GM19238 (cell line): ENCODE results near the gene DISP1.

Experiments
- DNase-seq: peaks from one replicate; pipeline ENCODE4 v3.0.0; 2011; ENCODE audit warnings: low spot score; ENCODE audit not compliant: insufficient read length

The DISP1 gene, protein sequence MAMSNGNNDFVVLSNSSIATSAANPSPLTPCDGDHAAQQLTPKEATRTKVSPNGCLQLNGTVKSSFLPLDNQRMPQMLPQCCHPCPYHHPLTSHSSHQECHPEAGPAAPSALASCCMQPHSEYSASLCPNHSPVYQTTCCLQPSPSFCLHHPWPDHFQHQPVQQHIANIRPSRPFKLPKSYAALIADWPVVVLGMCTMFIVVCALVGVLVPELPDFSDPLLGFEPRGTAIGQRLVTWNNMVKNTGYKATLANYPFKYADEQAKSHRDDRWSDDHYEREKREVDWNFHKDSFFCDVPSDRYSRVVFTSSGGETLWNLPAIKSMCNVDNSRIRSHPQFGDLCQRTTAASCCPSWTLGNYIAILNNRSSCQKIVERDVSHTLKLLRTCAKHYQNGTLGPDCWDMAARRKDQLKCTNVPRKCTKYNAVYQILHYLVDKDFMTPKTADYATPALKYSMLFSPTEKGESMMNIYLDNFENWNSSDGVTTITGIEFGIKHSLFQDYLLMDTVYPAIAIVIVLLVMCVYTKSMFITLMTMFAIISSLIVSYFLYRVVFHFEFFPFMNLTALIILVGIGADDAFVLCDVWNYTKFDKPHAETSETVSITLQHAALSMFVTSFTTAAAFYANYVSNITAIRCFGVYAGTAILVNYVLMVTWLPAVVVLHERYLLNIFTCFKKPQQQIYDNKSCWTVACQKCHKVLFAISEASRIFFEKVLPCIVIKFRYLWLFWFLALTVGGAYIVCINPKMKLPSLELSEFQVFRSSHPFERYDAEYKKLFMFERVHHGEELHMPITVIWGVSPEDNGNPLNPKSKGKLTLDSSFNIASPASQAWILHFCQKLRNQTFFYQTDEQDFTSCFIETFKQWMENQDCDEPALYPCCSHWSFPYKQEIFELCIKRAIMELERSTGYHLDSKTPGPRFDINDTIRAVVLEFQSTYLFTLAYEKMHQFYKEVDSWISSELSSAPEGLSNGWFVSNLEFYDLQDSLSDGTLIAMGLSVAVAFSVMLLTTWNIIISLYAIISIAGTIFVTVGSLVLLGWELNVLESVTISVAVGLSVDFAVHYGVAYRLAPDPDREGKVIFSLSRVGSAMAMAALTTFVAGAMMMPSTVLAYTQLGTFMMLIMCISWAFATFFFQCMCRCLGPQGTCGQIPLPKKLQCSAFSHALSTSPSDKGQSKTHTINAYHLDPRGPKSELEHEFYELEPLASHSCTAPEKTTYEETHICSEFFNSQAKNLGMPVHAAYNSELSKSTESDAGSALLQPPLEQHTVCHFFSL (N-terminal part only)

GRCh38 chr1:222814536-222815439 lies at the start of gene DISP1:
TSS of gene DISP1 (plus strand) at chr1:222815039. CDS start at chr1:222942824, 127,785 bp downstream.
- peak; percentile 73 for DNase-seq

- no peak for DNase-seq
Measured at GRCh38 chr1:222767152-222767571, 47.7 kb upstream of the DISP1 start.

DNA sequence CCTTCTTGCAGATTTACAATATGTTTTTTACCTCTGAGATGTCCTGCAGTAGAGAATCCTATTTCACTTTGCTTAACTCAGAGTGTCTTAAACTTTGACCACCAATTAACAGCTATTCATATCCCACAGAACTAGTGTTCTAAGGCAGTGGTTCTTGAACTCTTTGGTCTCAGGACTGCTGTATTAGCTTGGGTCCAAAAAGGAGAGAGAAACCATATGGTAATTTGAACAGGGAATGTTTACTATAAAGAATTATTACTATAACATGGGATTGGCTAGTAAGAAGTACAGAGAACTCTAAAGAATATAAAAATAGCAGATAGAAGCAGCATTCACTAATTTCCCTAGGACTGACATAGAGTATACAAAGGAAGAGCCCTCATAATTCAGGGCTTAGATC lies 46.2 kb upstream of the DISP1 start:
- DNase-seq, result no peak

DNA sequence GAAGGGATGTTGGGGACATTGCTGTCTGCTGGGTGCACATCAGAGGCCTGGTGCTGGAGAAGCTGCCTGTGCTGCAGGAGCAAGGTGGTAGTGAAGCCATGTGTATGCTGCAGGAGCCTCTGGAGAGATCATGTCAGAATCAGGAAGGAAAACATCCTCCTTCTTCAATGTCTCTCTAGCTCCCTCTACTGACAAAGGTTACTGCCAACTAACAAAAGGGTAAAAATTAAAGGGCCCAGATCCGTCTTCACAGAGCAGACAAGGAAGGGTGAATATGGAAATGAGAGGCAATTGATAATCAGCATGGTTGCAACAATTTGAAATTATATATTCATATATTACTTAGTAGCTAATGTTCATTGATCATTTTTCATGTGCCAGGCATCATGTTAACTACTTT lies 45.7 kb upstream of the DISP1 start:
- DNase-seq, result no peak

GRCh38 chr1:222769971-222770620 lies 44.7 kb upstream of the DISP1 start:
- DNase-seq, result no peak

- no peak for DNase-seq
Measured at GRCh38 chr1:222772996-222773379, 41.9 kb upstream of the DISP1 start.

GRCh38 chr1:222777463-222777862 lies 37.4 kb upstream of the DISP1 start:
- no peak for DNase-seq

GRCh38 chr1:222777977-222778376 lies 36.9 kb upstream of the DISP1 start:
- no peak for DNase-seq

DNA sequence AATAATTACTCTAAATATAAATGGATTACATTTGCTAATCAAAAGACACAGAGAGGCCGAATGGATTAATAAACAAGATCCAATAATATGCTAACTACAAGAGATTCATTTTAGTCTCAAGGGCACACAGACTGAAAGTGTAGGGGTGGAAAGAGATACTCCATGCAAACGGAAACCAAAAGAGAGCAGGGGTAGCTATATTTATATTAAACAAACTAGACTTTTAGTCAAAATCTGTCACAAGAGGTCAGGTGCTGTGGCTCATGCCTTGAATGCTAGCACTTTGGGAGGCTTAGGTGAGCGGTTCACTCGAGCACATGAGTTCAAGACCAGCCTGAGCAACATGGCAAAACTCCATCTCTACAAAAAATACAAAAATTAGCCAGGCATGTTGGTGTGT lies 33.6 kb upstream of the DISP1 start:
- no peak for DNase-seq

- DNase-seq, result no peak
Measured at GRCh38 chr1:222783051-222783450, 31.8 kb upstream of the DISP1 start.

DNA sequence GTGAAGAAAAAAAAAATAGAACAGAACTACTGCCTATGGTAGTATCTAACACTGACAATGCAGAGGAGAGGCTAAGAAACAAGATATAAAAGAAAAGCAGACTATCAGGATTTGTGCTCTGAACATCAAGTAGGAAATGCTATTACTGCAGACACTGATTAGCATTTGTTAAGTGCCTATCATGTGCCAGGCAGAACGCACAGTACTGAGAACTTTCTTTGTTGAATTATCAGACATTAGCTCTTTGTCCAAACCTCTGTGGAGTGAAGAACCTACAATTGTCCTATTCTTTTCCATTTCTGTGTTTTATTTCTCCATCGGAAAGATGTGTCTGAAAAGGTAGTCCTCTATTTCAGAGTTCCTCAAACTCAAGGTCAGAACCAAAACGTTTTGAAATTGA lies 30.5 kb upstream of the DISP1 start:
- DNase-seq, result no peak

DNA sequence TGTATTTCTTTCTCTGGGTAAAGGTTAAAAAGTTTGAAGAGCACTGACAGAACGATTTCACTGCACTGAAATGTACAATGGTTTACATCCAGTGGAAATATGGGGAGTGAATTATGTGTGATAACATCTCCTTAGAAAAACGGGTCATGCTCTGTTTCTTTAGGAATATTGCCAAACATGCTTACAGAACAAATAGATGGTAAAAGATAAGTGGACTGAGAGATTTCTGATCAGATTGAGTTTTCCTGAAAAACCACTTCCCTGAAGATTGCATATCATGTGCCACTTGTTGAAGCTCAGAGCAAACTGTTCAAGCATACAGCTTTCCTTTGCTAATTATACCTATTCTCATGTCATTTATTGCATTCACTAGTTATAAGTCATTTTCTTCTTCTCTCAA lies 29.9 kb upstream of the DISP1 start:
- DNase-seq, result no peak

- no peak for DNase-seq
Measured at GRCh38 chr1:222785529-222785928, 29.3 kb upstream of the DISP1 start.

DNA sequence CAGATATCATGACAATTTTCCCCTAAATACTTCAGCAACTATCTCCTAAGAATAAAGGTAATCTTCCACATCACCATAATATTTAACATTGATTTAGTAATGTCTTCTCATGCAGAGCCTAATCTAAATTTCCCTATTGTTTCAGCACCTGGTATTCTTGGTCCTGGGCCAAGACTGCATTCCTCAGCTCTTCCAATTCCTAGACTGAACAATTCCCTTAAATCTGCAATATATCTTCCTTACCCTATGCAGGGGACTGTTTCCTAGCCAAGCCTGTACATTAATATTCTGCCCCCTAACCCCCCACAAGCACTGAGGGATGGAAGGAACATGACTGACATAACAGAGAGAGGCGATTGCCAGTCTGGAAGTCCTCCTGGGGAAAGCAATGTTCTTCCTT lies 28.7 kb upstream of the DISP1 start:
- no peak for DNase-seq

GRCh38 chr1:222787729-222788128 lies 27.1 kb upstream of the DISP1 start:
- no peak for DNase-seq

DNA sequence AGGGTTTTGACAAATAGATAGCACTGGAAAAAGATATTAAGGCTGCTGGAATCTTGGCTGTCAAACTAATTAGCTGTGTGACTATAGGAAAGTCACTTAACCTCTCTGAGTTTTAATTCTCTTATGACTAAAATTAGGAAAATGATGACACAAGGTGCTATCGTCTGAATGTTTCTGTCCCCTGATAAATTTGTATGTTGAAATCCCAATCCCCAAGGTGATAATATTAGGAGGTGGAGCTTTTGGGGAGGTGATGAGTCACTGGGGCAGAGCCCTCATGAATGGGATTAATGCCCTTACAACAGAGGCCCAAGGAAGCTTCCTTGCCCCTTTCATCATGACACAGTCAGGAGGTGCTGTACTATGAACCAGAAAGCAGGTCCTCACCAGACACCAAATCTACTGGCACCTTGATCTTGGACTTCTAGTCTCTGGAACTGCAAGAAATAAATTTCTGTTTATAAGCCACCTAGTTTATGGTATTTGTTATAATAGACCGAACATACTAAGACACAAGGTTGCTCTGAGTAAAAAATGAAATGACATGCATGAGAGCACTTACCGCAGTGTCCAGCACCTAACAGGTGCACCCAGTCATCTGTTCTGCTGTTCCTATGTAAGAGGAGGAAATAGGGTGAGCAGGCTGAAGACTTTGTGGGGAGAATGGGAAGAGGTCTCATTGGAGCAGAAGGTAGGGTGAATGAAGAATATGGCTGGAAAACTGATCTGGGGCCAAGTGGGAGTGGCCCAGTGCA lies 26.3 kb upstream of the DISP1 start:
- no peak for DNase-seq

DNA sequence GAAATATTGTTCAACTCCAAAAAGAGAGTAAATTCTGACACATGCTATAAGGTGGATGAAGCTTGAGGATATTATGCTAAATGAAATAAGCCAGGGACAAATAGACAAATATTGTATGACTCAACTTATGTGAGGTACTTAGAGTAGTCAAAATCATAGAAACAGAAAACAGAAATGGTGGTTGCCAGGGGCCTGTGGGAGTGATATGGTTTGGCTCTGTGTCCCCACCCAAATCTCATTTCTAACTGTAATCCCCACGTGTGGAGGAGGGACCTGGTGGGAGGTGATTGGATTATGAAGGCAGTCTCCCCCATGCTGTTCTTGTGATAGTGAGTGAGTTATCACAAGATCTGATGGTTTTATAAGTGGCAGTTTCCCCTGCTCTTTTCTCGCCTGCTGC lies 24.7 kb upstream of the DISP1 start:
- no peak for DNase-seq

DNA sequence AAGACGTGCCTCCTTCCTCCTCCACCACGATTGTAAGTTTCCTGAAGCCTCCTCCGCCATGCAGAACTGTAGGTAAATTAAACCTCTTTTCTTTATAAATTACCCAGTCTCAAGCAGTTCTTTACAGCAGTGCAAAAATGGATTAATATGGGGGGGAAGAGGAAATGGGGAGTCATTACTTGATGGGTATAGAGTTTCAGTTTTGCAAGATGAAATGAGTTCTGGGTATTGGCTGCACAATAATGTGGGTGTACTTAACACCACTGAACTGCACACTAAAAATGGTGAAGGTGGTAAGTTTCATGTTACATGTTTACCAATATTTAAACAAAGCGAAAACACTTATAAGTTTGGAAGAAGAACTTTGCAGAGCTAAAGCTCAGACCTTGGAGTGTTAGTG lies 24.3 kb upstream of the DISP1 start:
- DNase-seq, result no peak

DNA sequence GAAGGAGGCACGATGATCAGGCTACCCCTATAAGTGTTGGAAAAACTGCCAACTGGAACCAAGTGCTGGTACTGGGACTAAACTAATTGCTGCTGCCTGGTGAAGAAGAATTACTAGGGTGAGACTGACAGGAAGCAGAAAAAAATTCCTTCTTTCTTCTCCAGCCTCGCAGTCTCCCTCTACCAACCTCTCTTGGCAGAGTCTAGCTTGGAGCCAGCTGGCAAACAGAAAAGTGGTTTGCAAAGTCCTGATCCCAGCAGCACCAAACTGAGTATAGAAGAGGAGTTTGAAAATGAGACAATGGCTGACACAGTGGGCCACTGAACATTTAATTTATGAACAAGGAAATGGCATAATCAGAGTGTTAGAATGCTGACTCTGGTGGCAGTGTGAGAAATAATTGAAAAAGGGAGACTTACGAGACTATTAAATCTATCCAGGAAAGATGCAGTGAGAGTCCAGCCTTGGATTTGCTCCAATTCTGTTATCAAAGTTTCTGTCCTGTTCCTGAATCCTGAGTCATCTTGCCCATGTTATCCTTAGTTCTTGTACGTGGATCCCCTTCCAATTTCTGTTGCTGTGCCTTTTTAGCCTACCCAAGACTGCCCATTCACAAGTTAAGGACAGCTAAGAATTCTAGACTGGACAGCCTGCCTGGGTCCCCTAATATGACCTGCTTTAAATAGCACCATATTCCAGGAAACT lies 23.7 kb upstream of the DISP1 start:
- no peak for DNase-seq
